ENCODE measurements around the gene LYSET. TPM values are rescaled to one million over a fixed set of nuclear protein-coding genes. Genes with fewer than 3 reads are reported as not detected.
"Not testable (repeated sequence)": the region's sequence is repeated elsewhere in the genome, so short reads cannot be mapped to it uniquely, and the experiment has no call there.

Gene LYSET
- total and polyA plus RNA-seq, 4 donors = 12.7 to 42.2 (median 15.4) TPM

DNA sequence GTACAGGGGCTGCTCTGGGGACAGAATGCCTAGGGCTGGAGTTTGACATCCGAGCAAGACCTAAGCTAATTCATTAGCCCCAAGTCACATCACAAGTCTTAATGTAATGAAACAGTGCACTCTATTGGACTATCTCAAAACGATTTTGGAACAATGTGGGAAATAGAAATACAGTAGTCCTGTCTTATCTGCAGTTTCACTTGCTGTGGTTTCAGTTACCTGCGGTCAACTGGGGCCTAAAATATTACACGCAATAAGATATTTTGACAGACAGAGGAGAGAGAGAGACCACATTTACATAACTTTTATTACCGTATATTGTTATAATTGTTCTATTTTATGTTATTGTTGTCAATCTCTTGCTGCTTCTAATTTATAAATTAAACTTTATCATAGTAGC is 21.6 kb upstream of the LYSET start:
- 65 to 76% methylated on average over 5 of the region's 5 CpGs for WGBS, 2 donors
- Histone ChIP-seq H3K27me3 (ENCODE audit: control insufficient read depth in 1 of 2, insufficient read depth in 2 of 2, low read length in 1 of 2) (no peaks in the 10 kb centered on the region), H3K27ac (ENCODE audit: low read depth in 1 of 2, low read length in 2 of 2) (no peak overlapping the region), H3K4me1 (ENCODE audit: control insufficient read depth in 1 of 2, insufficient read depth in 2 of 2, low read length in 2 of 2) (no peaks in the 10 kb centered on the region), H3K4me3 (ENCODE audit: low read length in 2 of 2) (no peak overlapping the region), H3K36me3 (ENCODE audit: control insufficient read depth in 1 of 2, insufficient read depth in 2 of 2, low read length in 1 of 2) (no peaks in the 10 kb centered on the region), H3K9me3 (ENCODE audit: control insufficient read depth, low read length) (no peaks in the 10 kb centered on the region)
- intact Hi-C loops (cut with DNase I) = no loop called here
- no peak for ATAC-seq (ENCODE audit: low FRiP score)
- DNase-seq = no peak

DNA sequence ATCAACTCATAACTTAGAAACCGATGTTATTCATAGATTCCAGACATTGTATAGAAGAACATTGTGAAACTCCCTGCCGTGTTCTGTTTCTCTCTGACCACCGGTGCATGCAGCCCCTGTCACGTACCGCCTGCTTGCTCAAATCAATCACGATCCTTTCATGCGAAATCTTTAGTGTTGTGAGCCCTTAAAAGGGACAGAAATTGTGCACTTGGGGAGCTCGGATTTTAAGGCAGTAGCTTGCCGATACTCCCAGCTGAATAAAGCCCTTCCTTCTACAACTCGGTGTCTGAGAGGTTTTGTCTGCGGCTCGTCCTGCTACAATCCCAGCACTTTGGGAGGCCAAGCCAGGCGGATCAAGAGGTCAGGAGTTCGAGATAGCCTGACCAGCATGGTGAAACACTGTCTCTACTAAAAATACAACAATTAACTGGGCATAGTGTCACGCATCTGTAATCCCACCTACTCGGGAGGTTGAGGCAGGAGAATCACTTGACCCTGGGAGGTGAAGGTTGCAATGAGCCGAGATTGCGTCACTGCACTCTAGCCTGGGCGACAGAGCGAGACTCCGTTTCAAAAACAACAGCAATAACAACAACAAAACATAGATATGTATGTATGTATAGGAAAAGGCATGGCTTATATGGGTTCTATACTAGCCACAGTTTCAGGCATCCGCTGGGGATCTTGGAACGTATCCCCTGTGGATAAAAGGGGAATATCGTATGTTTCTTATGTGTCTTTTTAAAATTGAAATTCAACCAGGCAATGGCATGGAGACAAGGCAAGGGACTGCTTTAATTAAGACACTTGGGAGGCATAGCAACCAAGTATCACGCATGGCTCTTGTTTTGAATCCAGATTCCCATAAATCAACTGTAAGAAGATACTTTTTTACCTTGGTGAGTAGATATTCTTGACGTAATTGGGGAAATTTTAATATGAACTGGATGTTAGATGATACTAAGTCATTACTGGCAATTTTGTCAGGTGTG is 19.5 kb upstream of the LYSET start:
- H3K27me3 ChIP-seq (ENCODE audit: control insufficient read depth in 1 of 2, insufficient read depth in 2 of 2, low read length in 1 of 2); H3K4me1 ChIP-seq (ENCODE audit: control insufficient read depth in 1 of 2, insufficient read depth in 2 of 2, low read length in 2 of 2); ATAC-seq (ENCODE audit: low FRiP score); H3K9me3 ChIP-seq (ENCODE audit: control insufficient read depth, low read length); intact Hi-C loops (cut with DNase I); H3K36me3 ChIP-seq (ENCODE audit: control insufficient read depth in 1 of 2, insufficient read depth in 2 of 2, low read length in 1 of 2); H3K27ac ChIP-seq (ENCODE audit: low read depth in 1 of 2, low read length in 2 of 2); H3K4me3 ChIP-seq (ENCODE audit: low read length in 2 of 2): not testable (repeated sequence)
- WGBS, 2 donors = 86% methylated on average over 26 of the region's 26 CpGs
- DNase-seq = peak in 1 of 2 donors; percentile 42

GRCh38 chr14:93168610-93169009 is 16.5 kb upstream of the LYSET start:
- DNase-seq; H3K27me3 ChIP-seq (ENCODE audit: control insufficient read depth in 1 of 2, insufficient read depth in 2 of 2, low read length in 1 of 2); H3K4me1 ChIP-seq (ENCODE audit: control insufficient read depth in 1 of 2, insufficient read depth in 2 of 2, low read length in 2 of 2); ATAC-seq (ENCODE audit: low FRiP score); H3K27ac ChIP-seq (ENCODE audit: low read depth in 1 of 2, low read length in 2 of 2); H3K36me3 ChIP-seq (ENCODE audit: control insufficient read depth in 1 of 2, insufficient read depth in 2 of 2, low read length in 1 of 2); H3K4me3 ChIP-seq (ENCODE audit: low read length in 2 of 2); H3K9me3 ChIP-seq (ENCODE audit: control insufficient read depth, low read length); intact Hi-C loops (cut with DNase I): not testable (repeated sequence)
- 86 to 89% methylated on average over 9 of the region's 9 CpGs for WGBS, 2 donors

- H3K27ac ChIP-seq (ENCODE audit: low read depth in 1 of 2, low read length in 2 of 2); DNase-seq; H3K9me3 ChIP-seq (ENCODE audit: control insufficient read depth, low read length); ATAC-seq (ENCODE audit: low FRiP score); H3K4me1 ChIP-seq (ENCODE audit: control insufficient read depth in 1 of 2, insufficient read depth in 2 of 2, low read length in 2 of 2); H3K27me3 ChIP-seq (ENCODE audit: control insufficient read depth in 1 of 2, insufficient read depth in 2 of 2, low read length in 1 of 2); H3K4me3 ChIP-seq (ENCODE audit: low read length in 2 of 2); H3K36me3 ChIP-seq (ENCODE audit: control insufficient read depth in 1 of 2, insufficient read depth in 2 of 2, low read length in 1 of 2); intact Hi-C loops (cut with DNase I): not testable (repeated sequence)
- 70 to 75% methylated on average over 6 of the region's 6 CpGs for WGBS, 2 donors
Observed at GRCh38 chr14:93169619-93170018, 15.5 kb upstream of the LYSET start.

DNA sequence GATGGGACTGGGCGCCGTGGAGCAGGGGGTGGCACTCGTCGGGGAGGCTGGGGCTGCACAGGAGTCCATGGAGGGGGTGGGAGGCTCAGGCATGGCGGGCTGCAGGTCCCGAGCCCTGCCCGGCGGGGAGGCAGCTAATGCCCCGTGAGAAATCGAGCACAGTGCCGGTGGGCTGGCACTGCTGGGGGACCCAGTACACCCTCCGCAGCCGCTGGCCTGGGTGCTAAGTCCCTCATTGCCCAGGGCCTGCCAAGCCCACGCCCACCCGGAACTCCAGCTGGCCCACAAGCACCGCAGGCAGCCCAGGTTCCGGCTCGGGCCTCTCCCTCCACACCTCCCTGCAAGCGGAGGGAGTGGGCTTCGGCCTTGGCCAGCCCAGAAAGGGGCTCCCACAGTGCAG is 15.0 kb upstream of the LYSET start:
- WGBS, 2 donors = 95 to 97% methylated on average over 20 of the region's 20 CpGs
- DNase-seq; H3K27ac ChIP-seq (ENCODE audit: low read depth in 1 of 2, low read length in 2 of 2); intact Hi-C loops (cut with DNase I); H3K4me1 ChIP-seq (ENCODE audit: control insufficient read depth in 1 of 2, insufficient read depth in 2 of 2, low read length in 2 of 2); H3K4me3 ChIP-seq (ENCODE audit: low read length in 2 of 2); H3K9me3 ChIP-seq (ENCODE audit: control insufficient read depth, low read length); H3K27me3 ChIP-seq (ENCODE audit: control insufficient read depth in 1 of 2, insufficient read depth in 2 of 2, low read length in 1 of 2); ATAC-seq (ENCODE audit: low FRiP score); H3K36me3 ChIP-seq (ENCODE audit: control insufficient read depth in 1 of 2, insufficient read depth in 2 of 2, low read length in 1 of 2): not testable (repeated sequence)

DNA sequence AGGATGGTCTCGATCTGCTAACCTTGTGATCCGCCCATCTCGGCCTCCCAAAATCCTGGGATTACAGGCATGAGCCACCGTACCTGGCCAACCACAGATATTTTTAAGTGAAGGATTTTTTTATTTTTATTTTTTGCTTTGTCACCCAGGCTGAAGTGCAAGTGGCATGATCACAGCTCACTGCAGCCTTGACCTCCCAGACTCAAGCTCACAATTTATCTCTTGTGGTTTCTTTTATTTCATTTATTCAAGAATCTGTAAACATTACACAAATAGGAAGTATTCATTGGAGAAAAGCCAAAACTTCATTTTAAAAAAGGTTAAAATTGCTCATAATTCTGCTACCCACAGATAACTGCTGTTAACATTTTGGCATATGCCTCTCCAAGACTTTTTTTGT is 13.7 kb upstream of the LYSET start:
- no peak overlapping the region for H3K4me3 ChIP-seq (ENCODE audit: low read length in 2 of 2)
- H3K27me3 ChIP-seq (ENCODE audit: control insufficient read depth in 1 of 2, insufficient read depth in 2 of 2, low read length in 1 of 2) = no peaks in the 10 kb centered on the region
- no peak for ATAC-seq (ENCODE audit: low FRiP score)
- no peak overlapping the region for H3K27ac ChIP-seq (ENCODE audit: low read depth in 1 of 2, low read length in 2 of 2)
- intact Hi-C loops (cut with DNase I) = no loop called here
- DNase-seq = no peak
- H3K9me3 ChIP-seq (ENCODE audit: control insufficient read depth, low read length) = no peaks in the 10 kb centered on the region
- H3K4me1 ChIP-seq (ENCODE audit: control insufficient read depth in 1 of 2, insufficient read depth in 2 of 2, low read length in 2 of 2) = no peaks in the 10 kb centered on the region
- H3K36me3 ChIP-seq (ENCODE audit: control insufficient read depth in 1 of 2, insufficient read depth in 2 of 2, low read length in 1 of 2) = no peaks in the 10 kb centered on the region
- 88 to 93% methylated on average over 4 of the region's 4 CpGs for WGBS, 2 donors

DNA sequence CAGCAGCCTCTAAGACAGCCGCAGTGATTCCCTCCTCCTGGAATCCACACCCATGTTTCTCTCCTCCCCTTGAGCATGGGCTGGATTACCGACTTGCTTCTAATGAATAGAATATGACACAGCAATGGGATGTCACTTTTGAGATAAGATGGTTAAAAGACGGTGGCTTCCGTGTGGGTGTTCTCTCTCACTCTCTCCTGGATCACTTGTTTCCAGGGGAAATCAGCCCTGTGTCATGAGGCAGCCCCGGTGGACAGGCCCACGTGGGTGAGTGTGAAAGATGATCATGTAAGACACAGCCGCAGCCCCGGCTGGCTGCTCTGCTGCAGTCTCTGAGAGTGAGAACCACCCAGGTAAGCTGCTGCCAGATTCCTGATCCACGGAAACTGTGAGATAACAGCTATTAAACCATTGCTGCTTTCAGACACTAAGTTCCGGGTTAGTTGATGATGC is 11.1 kb upstream of the LYSET start:
- no peaks in the 10 kb centered on the region for H3K36me3 ChIP-seq (ENCODE audit: control insufficient read depth in 1 of 2, insufficient read depth in 2 of 2, low read length in 1 of 2)
- no peaks in the 10 kb centered on the region for H3K9me3 ChIP-seq (ENCODE audit: control insufficient read depth, low read length)
- 51% methylated on average over 10 of the region's 10 CpGs for WGBS, 2 donors
- H3K27me3 ChIP-seq (ENCODE audit: control insufficient read depth in 1 of 2, insufficient read depth in 2 of 2, low read length in 1 of 2) = no peaks in the 10 kb centered on the region
- no peak overlapping the region for H3K4me3 ChIP-seq (ENCODE audit: low read length in 2 of 2)
- DNase-seq (no peak), ATAC-seq (ENCODE audit: low FRiP score) (no peak)
- no peak overlapping the region for H3K27ac ChIP-seq (ENCODE audit: low read depth in 1 of 2, low read length in 2 of 2)
- H3K4me1 ChIP-seq (ENCODE audit: control insufficient read depth in 1 of 2, insufficient read depth in 2 of 2, low read length in 2 of 2) = no peaks in the 10 kb centered on the region
- intact Hi-C loops (cut with DNase I) = no loop called here

GRCh38 chr14:93174731-93175130 is 10.4 kb upstream of the LYSET start:
- not testable (repeated sequence) for DNase-seq; ATAC-seq (ENCODE audit: low FRiP score)
- 74% methylated on average over 5 of the region's 5 CpGs for WGBS, 2 donors

GRCh38 chr14:93175492-93175891 is 9.6 kb upstream of the LYSET start:
- WGBS, 2 donors = 83 to 84% methylated on average over 6 of the region's 6 CpGs

More at GRCh38 chr14:93174731-93175130, 10.4 kb upstream of the LYSET start:
- H3K9me3 ChIP-seq (ENCODE audit: control insufficient read depth, low read length); H3K27me3 ChIP-seq (ENCODE audit: control insufficient read depth in 1 of 2, insufficient read depth in 2 of 2, low read length in 1 of 2); H3K27ac ChIP-seq (ENCODE audit: low read depth in 1 of 2, low read length in 2 of 2); H3K4me3 ChIP-seq (ENCODE audit: low read length in 2 of 2); H3K36me3 ChIP-seq (ENCODE audit: control insufficient read depth in 1 of 2, insufficient read depth in 2 of 2, low read length in 1 of 2); intact Hi-C loops (cut with DNase I); H3K4me1 ChIP-seq (ENCODE audit: control insufficient read depth in 1 of 2, insufficient read depth in 2 of 2, low read length in 2 of 2): not testable (repeated sequence)

More at GRCh38 chr14:93175492-93175891, 9.6 kb upstream of the LYSET start:
- H3K9me3 ChIP-seq (ENCODE audit: control insufficient read depth, low read length) = no peaks in the 10 kb centered on the region
- DNase-seq = no peak
- no peak for ATAC-seq (ENCODE audit: low FRiP score)
- H3K27me3 ChIP-seq (ENCODE audit: control insufficient read depth in 1 of 2, insufficient read depth in 2 of 2, low read length in 1 of 2) = no peaks in the 10 kb centered on the region
- no peaks in the 10 kb centered on the region for H3K36me3 ChIP-seq (ENCODE audit: control insufficient read depth in 1 of 2, insufficient read depth in 2 of 2, low read length in 1 of 2)
- H3K27ac ChIP-seq (ENCODE audit: low read depth in 1 of 2, low read length in 2 of 2) = no peak overlapping the region
- no peaks in the 10 kb centered on the region for H3K4me1 ChIP-seq (ENCODE audit: control insufficient read depth in 1 of 2, insufficient read depth in 2 of 2, low read length in 2 of 2)
- H3K4me3 ChIP-seq (ENCODE audit: low read length in 2 of 2) = no peak overlapping the region
- intact Hi-C loops (cut with DNase I) = no loop called here
